Measurements from ENCODE around the gene DUS1L.

The DUS1L gene

DNA sequence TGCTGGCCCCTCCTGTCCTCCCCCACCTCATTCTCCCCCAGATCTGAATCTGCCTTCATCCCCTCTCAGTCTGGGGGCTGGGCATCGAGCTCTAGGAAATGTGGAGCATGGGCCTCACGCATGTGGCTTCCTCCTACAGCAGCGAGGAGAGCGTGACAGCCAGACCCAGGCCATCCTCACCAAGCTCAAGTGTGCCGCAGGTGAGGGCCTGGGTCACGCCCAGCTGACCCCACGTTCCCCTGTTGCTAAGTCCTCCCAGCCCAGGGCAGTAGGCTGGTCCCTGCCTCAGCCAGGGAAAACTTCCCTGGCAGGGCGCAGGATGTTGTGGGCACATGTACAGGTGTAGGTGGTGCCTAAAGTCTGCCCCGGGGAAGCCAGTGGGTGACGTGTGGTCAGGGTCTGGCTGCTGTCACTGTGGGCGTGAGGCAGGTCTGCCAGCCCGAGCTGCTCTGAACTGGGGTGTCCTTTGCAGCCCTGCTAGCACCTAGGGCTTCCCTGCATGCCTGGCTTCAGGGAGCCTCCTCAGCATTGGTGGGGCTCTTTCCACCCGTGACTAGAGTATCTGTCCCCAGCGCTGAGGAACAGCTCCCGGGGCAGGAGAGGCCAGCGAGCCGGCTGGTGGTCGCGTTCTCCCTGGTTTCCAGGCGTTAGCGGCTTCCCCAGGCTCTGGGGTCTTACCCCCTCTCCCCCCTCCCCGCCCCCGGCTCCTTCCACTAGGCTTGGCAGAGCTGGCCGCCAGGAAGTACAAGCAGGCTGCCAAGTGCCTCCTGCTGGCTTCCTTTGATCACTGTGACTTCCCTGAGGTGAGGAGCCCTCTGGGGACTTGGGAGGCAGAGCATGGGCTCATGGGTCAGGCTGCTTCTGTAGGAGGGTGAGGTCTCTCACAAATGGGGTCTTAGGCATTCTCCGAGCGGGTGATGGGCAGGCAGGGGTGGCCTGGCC is 10.3 kb downstream of the DUS1L start:
- DNase-seq (ENCODE audit: low spot score), result no peak

DNA sequence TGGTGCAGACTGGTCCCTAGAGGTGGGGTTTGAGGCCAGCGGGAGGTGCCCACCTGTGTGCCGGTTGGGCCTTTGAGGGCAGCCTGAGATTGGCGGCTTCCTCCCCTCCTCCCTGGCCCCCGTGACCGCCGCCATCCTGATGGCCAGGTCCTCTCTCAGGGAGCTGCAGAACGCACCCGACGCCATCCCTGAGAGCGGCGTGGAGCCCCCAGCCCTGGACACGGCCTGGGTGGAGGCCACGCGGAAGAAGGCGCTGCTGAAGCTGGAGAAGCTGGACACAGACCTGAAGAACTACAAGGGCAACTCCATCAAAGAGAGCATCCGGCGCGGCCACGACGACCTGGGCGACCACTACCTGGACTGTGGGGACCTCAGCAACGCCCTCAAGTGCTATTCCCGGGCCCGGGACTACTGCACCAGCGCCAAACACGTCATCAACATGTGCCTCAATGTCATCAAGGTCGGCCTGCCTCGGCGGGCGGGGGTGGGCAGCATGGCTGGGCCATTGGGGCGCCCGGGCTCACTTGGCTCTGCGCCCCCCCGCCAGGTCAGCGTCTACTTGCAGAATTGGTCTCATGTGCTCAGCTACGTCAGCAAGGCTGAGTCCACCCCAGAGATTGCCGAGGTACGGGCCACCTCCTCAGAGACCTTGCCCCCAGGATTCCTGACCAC is 11.1 kb downstream of the DUS1L start:
- no peak for DNase-seq (ENCODE audit: low spot score)

DNA sequence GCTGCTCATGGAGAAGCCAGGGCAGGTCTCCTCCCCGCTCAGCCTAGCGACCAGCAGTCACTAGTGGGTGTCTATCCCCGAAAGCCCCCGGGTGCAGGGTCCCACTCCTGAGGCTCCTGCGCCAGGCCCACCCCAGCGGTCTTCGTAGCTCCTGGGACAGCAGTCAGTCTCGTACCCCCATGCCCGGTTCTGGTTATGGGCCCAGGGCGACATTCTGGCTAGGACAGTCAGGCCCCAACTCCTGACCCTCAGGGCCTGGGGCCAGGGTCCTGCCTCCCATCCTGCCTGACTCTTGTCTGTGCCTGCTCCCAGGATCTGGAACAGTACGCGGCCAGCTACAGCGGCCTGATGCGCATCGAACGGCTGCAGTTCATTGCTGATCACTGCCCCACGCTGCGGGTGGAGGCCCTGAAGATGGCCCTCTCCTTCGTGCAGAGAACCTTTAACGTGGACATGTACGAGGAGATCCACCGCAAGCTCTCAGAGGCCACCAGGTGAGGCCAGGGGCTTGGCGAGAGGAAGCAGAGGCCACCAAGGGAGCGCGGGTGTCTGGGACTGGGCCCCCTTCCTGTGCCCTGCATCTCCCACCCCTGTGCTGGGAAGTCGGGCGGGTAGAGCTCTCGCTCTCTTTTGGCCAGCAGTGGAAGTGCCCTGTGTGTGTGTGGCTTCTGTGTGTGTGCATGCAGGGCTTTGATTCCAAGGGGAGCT is 11.9 kb downstream of the DUS1L start:
- DNase-seq (ENCODE audit: low spot score), result no peak

DNA sequence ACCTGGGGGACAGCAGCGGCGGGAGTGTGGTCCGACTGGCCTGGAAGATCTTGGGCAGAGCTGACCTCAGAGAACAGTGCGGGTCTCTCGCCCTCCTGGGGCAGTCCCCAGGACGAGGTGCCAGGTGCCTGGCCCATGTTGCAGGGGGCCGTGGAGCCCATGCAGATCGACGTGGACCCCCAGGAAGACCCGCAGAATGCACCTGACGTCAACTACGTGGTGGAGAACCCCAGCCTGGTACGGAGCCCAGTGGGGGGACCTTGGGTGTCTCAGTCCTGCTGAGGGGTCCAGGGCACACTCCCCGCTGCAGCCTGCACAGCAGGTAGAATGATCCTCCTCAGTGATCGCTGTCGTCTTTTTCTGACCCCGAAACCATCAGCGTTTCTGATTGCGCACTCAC is 12.5 kb downstream of the DUS1L start:
- no peak for DNase-seq (ENCODE audit: low spot score)

DNA sequence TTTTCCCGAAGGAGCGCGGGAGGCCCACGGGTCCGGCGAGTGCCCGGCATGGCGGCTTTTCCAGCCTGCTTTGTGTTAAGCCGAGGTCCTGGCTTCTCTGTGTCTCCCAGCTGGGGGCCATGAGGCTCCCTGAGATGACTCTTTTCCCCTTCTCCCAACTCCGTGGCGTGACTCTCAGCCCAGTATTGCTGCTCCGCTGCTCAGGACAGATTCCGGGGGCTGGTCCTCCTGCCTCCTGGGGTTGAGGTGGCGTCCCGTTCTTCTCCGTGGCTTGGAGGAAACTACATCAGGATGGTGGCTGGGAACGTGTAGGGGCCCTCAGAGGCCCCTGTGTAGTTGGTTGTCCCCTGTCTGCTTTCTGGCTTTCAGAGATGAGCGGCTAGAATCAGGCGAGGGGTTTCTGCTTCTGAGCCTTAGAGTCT is 13.0 kb downstream of the DUS1L start:
- no peak for DNase-seq (ENCODE audit: low spot score)

DNA sequence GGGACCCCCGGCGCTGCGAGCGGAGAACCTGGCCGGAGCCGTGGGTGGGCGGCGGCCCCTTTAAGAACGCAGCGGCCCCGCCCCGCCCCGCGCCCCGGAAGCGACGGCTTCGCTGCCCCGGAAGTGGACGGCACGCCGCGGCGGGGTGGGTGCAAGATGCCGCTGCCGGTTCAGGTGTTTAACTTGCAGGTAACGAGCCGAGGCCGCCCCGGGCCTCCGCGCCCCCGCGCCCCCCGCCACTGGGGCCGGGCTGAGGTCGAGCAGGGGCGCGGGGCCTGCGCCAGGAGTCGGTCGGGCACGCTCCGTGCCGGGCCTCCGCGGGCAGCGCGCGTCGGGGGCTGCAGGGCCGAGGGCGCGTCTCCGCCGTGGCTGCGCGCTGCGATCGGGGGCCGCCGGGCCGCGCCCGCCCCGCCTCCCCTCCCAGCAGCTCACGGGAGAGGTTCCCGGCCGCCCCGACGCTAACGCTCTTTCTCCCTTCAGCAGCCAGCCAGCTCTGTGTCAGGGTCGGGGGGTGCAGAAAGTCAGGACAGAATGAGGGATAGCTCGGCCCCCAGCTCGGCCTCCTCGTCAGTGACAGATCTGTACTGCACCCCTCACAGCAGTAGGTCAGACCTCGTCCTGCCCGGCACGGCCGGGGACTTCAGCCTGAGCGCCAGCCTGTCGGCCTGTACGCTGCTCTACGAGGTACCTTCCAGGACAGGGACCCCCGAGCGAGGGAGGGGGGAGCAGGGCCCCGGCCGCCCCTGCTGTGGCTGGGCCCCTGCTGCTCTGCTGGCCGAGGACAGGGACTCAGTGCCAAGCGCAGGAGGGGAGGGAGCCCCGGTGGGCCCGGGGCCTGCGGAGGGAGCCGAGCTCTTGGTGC is 13.6 kb downstream of the DUS1L start, which contains the start of the genes GPS1 and RFNG:
Gene GPS1, plus strand, starts transcription at position 123 of the 862 bp plus-strand sequence. Its CDS starts 34 bp downstream, at position 157.
Gene RFNG, minus strand, starts transcription at position 36 of the 862 bp plus-strand sequence. CDS start 45 bp downstream, outside the sequence.
- DNase-seq (ENCODE audit: low spot score), result peak; percentile 60

DNA sequence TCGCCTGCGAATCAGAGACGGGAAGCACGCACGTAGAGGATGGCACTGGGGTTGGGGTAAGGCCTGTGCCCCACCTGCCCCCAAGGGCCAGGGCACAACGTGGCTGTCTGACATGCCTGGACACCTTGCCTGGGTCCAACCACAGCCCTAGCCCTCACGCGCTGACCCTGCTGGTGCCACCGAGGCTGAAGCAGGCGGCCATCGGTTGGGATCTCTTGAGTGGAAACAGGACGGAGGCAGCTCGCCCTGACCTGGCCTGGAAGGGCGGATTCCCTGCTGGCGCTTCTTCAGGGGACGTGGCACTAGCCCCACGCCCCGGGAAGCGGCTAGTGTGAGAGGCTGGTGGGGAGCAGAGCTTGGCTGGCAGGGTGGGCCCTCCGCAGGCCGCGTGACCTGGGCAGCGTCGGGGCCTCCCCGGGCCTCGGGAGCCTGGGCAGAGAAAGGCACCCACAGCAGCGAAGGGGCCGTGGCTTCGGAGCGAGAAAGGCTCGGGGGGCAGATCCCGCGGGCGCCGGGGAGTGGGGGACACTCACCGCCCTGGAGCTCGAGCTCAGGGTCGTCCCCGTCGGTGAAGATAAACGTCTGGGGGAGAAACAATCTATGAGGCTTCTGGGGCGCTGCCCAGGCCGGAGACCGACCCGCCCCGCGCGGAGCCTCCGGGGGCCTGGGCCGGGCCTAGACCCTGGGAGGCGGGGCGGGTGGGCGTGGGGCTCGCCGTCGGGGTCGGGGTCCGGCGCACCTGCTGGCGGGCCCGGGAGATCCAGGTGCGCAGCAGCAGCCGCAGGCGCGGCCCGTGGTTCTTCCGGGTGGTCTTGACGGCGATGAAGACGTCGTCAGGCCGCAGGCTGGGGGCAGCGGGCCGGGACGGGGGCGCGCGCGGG is 14.6 kb downstream of the DUS1L start:
- no peak for DNase-seq (ENCODE audit: low spot score)

DNA sequence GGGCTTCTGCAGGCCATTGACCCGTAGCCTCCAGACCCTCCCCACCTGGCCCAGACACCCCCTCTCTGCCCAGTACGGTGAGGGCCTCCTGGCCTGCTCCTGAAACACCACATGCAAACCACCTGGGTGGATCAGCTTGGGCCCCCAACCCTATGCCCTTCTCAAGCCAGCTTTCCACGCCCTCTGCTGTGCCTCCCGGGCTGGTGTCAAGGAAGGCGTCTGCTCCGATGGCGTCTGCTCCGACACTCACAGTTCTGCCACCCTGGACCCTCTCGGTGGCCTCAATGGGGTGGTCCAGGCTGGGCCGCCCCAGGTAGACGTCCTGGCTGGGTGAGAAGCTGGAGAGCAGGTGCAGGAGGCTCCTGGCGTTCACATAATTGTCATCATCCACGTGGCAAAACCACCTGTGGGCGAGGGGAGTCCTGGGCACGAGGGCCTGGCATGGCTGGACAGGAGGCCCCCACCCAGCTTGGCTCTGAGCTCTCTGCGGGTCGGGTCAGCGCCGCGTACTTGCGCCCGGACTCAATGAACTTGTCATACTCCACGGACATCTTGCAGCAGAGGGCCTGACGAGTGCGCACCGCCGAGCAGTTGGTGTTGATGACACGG is 15.3 kb downstream of the DUS1L start:
- no peak for DNase-seq (ENCODE audit: low spot score)

DNA sequence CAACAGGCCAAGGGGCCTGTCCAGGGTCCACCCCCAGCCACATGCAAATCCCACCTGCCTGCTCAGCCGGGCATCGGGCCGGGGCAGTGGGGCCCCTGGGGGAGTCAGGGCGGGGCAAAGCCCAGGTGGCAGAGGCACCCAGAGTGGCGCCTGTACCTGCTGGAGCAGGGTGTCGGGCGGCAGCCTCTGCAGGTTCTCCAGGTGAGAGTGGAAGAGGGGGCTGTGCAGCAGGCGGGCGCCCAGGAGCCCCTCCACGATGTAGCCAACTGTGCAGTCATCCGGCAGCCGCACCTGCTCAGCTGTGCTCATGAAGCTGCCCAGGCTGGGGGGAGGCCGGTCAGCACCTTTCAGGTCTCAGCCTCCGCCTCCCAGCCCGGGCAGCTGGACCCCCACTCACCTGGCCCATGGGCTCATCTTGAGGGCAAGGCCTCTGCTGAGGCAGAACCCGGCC is 16.1 kb downstream of the DUS1L start:
- no peak for DNase-seq (ENCODE audit: low spot score)

DNA sequence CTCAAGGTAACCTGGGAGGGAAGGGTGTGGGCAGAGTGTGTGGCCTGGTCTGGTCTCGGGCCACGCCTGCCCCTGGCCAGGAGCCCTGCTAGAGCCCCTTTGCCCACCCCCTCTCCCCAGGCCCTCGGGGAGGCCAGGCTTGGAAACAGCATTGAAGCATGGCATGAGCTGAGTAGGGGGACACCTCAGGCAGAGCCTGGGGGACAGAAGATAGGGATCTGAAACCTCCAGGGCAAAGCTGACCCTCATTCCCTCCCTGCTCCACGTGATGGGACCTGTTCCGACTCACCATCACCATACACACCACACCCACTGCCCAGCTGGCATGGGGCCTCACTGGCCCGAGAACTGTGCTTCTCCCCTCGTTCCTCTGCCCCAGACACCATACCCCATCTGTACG is 16.5 kb downstream of the DUS1L start:
- no peak for DNase-seq (ENCODE audit: low spot score)

DNA sequence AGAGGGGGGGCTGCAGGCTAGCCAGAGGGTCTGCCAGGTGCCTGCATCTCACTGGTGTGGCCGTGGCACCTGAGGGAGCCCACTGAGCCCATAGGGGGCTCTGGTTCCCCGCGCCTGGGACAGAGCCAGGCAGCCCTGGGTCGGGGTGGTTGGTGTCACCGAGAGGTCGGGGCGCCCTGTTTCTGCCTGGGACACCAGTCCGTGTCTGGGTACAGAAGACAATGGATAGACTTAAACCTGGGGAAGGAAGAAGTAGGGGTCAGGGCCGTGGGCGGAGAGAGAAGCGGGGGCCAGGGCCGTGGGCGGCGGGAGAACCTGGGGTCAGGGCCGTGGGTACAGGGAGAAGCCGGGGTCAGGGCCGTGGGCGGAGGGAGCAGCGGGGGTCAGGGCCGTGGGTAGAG is 17.0 kb downstream of the DUS1L start:
- no peak for DNase-seq (ENCODE audit: low spot score)

DNA sequence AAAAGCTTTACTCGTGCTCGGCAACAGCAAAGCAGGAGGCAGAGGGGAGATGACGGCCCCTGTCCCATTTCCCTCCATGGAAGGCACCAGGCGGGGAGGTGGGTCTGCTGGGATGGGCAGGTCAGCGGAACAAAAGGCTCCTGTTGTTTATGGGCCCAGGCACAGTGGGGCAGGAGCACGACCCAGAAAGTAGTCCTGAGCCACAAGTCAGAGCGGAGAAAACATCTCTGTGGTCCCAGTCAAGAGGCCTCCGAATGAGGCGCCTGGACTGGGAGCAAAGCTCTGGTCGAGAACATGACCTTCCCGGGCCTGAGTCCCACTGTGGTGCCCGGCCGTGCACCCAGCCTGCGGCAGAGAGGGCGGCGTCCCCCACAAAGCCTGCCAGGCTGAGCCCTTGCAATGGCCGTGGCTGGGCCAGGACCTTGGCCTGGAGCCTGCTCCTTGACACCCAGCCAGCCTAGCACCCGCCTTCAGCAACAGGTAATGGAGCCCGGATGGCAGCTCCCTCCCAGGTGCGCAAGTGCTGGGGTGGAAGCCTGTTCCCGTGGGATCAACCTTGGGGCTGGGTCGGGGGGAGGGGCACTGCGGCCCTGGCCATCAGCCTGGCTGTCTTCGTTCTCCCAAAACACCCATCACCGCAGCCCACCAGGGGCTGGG is 17.6 kb downstream of the DUS1L start:
- DNase-seq (ENCODE audit: low spot score), result no peak

DNA sequence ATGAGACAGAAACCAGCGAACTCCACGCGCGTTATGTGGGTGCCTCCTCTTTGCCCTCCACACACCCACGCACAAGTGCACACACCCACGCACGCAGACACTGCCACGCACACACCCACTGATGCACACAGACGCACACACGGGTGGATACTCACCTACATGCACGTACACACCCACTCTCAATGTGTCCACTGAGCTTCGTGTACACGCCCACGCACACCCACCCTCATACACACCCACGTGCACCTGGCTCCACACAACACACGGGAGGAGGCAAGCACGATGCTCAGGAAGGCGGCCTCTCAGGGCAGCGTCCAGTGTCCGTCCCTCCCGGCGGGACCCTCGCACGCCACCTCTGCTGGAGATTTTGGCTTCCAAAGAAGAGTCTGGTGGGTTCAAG is 18.2 kb downstream of the DUS1L start:
- DNase-seq (ENCODE audit: low spot score), result no peak

DNA sequence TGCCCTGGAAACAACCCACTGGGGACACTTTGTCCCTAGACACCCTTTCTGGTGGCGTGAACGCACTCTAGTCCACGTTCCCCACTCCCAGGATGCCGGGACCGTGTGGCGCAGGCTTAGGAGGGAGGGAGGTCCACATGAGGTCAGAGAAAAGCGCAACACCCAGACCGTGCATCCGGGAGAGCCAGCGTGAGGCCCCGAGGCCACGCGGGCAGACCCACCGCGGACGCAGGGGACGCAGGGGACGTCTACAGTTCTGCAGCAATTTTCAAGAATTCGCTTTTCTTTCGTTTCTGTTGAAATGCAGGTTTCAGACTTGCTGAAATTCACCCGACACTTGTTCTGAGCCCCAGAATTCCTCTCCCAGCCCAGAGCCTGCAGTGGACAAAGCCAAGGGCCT is 18.7 kb downstream of the DUS1L start:
- no peak for DNase-seq (ENCODE audit: low spot score)

DNA sequence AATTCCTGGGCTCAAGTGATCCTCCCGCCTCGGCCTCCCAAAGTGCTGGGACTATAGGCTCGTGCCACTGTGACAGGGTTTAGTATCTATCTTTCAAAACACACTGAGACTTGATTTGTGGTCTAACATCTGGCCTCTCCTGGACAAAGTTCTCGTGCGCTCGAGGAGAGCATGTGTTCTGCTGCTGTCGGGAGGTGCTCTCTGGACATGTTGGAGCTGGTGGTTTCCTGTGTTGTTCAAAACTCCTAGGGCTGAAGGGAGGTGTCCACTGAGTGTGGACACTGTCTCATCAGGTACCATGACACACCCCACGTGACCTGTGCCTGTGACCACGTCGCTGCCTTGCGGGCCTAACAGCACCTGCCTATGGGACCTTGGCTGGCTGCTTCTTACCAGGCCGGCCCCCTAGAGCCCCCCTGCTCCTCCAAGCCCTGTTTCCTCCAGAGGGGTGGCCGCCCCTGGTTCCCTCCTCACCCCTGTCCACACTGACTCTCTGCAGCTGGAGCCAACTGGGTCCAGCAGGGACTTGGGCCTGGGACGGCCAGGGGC is 19.6 kb downstream of the DUS1L start:
- DNase-seq (ENCODE audit: low spot score), result no peak

DNA sequence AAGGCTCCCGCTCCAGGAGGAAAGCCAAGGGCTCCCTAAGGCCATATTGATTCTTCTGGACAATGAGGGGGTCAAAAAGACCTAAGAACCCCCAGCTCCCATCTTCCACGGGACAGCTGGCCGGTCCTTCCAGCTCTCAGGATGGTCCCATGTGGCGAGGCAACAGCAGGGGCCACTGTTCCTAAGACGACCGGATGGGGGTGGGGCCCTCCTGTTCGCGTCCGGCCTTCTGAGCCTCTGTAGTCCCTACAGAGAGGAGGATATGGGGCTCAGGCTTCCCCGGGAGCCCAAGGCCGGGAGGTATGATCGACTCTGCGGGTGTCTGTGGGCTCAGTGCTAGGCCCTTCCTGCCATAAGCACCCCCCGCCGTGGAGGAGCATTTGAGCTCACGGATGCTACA is 22.1 kb downstream of the DUS1L start:
- DNase-seq (ENCODE audit: low spot score), result no peak

DNA sequence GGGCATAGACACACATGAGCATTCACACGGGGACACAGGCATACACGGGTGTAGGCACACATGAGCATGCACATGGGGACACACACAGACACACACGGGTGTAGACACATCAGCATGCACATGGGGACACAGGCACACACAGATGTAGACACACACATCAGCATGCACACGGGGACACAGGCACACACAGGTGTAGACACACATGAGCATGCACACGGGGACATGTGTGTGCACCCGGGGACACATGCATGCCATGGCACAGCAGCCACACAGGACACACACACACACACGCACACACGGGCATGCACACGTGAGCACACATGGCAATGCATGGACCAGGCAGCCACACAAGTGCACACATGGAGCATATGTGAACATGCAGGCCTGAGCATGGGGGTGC is 23.0 kb downstream of the DUS1L start:
- no peak for DNase-seq (ENCODE audit: low spot score)

DNA sequence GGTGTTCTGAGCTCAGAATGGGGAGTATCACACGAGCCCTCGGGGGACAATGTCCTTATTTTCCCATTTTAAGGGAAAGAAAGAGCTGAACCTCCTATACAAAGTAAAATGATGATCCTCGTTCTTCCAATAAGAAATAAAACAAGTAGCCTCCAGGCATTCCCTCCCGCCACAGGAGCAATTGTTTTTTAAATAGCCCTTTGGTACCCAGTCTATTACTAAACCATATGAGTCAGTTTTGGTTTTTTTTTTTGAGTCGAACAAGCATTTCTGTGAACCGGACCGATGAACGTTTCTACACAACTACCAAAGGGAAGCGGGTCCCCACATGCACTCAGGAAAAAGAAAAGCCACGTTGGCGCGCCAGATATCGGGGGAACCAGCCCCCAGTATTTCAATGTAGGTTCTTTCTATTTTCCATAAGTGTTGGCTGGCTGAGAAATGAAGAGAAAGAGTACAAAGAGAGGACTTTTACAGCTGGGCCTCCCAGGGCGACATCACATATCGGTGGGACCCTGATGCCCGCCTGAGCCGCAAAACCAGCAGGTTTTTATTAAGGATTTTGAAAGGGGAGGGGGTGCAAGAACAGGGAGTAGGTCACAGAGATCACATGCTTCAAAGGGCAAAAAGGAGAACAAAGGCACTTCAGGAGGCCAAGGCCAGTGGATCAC is 24.3 kb downstream of the DUS1L start:
- no peak for DNase-seq (ENCODE audit: low spot score)

All from globus pallidus (tissue), 1 donor.